Measurements from ENCODE around the gene PKD2L2.
"Not testable (repeated sequence)": the region's sequence is repeated elsewhere in the genome, so short reads cannot be mapped to it uniquely, and the experiment has no call there.

Gene PKD2L2

DNA sequence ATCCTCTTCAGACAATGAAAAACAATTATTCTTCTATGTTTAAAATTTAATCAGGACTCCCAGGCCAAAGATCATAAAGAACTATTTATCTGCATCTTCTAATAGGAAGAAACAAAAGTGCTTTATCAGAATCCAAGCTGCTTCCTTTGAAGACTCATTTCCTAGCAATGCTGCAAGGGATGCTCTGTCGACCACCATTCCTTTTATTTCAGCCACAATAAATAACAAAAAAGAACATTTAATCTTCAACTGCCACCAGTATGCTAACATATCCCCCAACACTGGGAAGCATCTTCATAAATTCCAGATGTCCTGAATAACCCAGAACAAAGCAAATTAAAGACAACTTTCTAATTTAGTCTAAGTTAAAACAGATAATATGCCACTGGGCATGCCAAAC is 68.7 kb downstream of the PKD2L2 start:
- DNase-seq (ENCODE audit: low read depth, low spot score): no peak

DNA sequence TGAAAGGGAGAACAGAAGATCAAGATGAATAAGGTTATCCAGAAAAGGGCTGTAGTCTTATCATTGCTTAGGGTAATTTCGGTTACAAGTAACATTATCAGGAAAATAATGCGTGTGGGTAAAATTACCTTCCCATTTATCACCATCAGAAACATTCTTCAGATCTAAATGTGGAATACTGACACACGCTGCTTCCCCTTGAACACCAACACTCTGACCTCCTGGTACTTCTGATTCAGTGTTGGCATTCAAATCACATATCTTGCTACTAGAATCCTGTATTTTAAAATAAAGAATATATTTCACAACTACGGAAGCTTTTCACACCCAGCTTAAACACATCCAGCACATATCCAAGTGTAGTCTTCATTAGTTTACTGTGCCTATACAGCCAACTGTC is 70.2 kb downstream of the PKD2L2 start:
- no peak for DNase-seq (ENCODE audit: low read depth, low spot score)

DNA sequence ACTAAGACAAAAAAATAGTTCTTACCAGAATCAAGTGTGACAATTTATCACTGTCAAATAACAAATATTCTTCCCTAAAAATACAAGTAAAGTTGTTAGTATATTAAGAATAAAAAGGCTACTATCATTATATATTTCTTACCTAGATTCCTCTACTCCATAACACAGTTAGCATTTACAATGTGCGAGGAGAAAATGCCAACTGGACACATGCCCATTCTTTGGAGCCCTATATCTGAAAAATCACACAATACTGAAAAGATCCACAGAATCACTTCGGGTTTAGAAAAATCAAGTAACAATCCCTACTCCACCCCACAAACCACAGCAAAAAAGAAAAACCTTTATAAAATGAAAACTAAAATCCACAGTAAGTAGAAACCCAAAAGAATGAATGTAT is 70.9 kb downstream of the PKD2L2 start:
- no peak for DNase-seq (ENCODE audit: low read depth, low spot score)

DNA sequence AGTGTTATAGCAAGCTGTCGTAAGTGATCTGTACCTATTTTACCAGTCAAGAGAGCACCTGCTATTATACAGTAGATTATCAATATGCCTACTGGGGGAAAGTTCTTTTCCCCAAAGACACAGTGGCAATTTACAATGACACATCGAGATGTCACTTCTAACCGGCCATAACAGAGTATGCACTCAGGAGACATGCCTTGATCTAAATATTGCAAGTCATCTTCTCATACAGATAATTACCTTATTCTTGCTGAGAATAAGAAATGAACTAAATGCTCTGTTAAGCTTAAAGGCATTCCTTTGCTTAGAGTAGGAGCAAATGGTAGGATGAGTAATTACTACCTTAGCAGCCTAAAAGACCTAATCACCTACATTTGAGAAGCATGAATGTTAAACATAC is 71.6 kb downstream of the PKD2L2 start:
- DNase-seq (ENCODE audit: low read depth, low spot score): no peak

DNA sequence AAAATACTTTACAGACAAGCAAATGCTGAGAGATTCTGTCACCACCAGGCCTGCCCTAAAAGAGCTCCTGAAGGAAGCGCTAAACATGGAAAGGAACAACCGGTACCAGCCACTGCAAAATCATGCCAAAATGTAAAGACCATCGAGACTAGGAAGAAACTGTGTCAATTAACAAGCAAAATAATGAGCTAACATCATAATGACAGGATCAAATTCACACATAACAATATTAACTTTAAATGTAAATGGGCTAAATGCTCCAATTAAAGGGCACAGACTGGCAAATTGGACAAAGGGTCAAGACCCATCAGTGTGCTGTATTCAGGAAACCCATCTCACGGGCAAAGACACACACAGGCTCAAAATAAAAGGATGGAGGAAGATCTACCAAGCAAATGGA is 81.1 kb downstream of the PKD2L2 start:
- DNase-seq (ENCODE audit: low read depth, low spot score): not testable (repeated sequence)

DNA sequence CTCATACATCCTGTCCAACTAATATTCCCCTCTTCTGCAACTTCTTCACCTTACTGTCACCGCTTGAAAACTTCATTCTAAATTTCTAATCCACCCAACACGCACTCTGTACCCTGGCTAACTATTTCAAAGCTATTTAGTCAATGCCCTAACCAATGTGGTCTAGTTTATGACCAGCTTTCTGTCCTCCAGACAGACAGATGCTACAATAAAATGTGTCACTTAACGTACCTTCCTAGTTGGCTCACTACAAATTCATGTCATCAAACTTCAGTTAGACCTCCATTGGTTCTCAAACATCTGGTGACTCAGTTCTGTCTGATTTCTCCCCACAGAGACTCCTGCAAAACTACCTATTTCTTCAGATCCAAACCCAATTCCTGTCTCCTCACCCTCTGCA is 86.0 kb downstream of the PKD2L2 start:
- DNase-seq (ENCODE audit: low read depth, low spot score): no peak

DNA sequence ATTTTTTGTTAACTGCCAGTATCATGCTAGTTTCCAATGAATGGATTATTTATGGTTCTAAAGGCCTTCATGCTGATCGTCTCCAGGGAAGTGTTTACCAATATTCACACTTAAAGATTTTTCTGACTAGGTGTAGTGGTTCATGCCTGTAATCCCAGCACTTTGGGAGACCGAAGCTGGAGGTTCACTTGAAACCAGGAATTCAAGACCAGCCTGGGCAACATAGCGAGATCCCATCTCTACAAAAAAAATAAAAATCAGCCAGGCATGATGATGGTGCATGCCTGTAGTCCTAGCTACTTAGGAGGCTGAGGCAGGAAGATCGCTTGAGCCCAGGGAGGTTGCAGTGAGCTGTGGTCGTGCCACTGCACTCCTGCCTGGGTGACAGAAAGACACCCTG is 100.2 kb downstream of the PKD2L2 start:
- no peak for DNase-seq (ENCODE audit: low read depth, low spot score)

Data from smooth muscle cell of the brain vasculature (primary cell).